Activated gamma-delta T cell (primary cell): ENCODE measurements around the gene NEGR1.

ENCODE experiments used
- DNase-seq: peaks from one replicate; lab custom pipeline; 2025; lab: John Stamatoyannopoulos, UW

The NEGR1 gene

DNA sequence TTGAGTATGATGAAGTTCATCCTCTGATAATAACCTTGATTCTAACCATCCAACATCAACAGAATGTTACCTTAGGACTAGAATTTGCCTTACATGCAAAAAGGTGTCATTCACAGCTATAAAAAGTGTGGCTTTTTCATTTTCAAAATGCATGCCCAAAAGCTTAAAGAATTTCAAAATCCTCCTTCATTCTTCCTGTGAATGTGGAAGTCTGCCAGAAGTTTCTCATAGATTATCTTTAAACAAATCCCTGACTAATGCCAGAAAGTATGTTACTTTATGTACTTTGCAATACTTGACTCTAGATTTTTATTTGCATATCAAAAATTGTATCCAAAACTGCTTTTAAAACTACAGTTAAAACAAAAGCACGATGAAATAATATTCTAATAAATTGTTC, 930.9 kb downstream of the NEGR1 start:
- no peak for DNase-seq

DNA sequence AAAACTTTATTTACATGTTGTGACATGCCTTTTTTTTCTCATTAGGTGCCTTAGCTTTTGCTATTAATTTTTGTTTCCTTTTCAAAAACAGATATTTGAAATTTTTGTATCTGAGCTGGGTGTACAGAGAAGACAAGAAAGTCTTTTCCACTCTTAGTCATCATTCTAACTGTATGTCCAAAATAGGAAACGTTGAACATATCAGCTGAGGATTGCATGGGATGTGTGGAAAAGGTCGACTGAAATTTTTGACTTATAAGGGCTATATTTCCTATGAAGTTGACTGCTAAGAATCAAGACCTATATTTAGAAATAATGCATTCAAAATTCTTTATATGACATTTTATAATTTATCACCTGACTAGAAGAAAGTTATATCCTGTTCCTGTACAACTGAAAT, 931.5 kb downstream of the NEGR1 start:
- DNase-seq: no peak

DNA sequence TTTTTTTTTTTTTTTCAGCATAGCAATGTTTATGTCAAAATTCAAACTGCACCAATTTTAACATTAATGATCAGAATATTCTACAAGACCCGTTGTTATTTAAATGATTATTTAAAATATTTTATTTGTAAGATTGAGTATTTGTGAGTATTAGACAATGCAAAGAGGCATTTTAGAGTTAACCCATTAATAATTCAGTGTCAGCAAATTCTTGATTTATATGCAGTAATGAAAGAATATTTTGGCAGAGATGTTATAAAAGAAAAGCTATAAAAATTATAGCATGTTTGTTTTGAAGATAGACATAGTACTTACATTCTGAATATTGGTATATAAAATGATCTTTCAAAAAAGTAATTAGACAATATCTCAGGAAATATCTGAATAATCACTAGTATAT, 932.0 kb downstream of the NEGR1 start:
- no peak for DNase-seq
